AG04449 (cell line): ENCODE measurements around the gene GRB10.

ENCODE experiments used
- CTCF ChIA-PET: fragments of 350-600 bp; formaldehyde crosslinking; extraction: SDS; loops from one replicate; lab custom pipeline; 2021; ENCODE audit warnings: antibody characterized with exemption; lab: Yijun Ruan, JAX
- POLR2A ChIA-PET: fragments of 400-600, 350-600 bp; formaldehyde crosslinking; extraction: SDS; loops from one replicate; lab custom pipeline; 2020; ENCODE audit warnings: antibody characterized with exemption, inconsistent platforms; lab: Yijun Ruan, JAX
- DNase-seq: peaks from one replicate; pipeline ENCODE4 v3.0.0-alpha.2; 2010; ENCODE audit warnings: low read depth, low spot score
- H3K4me3 ChIP-seq: 2 replicates; pipeline ENCODE4 v1.5.1; 2011; ENCODE audit warnings: low read depth, mild to moderate bottlenecking, control low read depth, low read length
- TF ChIP-seq, protein P1 (sequence below): IDR thresholded peaks from one replicate; pipeline ENCODE4 v1.5.1; 2011; ENCODE audit warnings: mild to moderate bottlenecking, moderate library complexity, low read length, control low read depth, inconsistent platforms; ENCODE audit not compliant: insufficient read depth; ENCODE audit errors: missing control alignments

Gene GRB10

DNA sequence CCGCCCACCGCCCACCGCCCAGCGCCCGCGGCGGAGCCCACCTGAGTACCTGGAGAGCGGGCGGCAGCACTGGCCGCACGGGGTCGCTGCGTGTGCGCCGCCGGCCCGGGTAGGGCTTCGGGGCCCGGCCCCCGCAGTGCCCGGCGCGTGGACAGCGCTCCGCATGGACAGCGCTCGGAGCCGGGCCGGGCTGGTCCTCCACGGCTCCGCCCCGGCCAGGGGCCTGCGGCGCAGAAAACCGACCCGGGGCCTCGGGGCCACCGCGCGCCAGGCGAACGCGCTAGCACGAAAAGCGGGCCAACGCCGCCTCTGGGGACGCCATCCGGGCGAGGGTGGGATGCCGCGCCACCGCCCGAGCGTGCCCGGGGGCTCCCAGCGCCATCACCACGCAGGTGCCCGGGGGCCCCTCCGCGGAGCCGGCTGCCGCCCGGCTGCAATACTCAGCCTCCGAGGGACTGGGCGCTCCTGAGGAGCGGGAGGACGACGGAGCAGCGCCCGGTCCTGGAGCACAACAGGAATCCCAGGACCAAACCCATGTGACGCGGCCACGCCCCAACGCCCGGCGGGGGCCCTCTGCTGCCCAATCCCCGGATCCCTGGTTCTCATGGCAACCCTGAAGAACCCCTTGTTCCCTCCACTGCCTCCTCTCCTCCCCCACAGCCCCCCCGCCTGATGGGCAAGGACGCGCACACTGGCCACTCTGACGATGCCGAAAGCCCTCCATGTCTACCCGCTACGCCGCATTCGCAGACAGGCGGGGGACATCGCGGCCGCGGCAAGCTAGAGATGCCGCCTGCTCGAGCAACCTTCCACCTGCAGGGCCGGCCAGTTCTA is at the start of gene GRB10:
TSS of gene GRB10 (minus strand) at position 522 of the 834 bp plus-strand sequence. CDS start 50,574 bp downstream, outside the sequence.
- no peak for DNase-seq
- TF ChIP-seq, protein P1, sequence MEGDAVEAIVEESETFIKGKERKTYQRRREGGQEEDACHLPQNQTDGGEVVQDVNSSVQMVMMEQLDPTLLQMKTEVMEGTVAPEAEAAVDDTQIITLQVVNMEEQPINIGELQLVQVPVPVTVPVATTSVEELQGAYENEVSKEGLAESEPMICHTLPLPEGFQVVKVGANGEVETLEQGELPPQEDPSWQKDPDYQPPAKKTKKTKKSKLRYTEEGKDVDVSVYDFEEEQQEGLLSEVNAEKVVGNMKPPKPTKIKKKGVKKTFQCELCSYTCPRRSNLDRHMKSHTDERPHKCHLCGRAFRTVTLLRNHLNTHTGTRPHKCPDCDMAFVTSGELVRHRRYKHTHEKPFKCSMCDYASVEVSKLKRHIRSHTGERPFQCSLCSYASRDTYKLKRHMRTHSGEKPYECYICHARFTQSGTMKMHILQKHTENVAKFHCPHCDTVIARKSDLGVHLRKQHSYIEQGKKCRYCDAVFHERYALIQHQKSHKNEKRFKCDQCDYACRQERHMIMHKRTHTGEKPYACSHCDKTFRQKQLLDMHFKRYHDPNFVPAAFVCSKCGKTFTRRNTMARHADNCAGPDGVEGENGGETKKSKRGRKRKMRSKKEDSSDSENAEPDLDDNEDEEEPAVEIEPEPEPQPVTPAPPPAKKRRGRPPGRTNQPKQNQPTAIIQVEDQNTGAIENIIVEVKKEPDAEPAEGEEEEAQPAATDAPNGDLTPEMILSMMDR, result peak; percentile 34
- H3K4me3 ChIP-seq, result peak within 1 kb of the TSS; percentile 52
- ChIA-PET CTCF (interaction anchor here (0.7 to 1.0 kb wide), 2 partner anchors 11 to 125 kb away, joined by 3 read pairs; no protein-coding TSS in a partner anchor), POLR2A (no interaction called here)

DNA sequence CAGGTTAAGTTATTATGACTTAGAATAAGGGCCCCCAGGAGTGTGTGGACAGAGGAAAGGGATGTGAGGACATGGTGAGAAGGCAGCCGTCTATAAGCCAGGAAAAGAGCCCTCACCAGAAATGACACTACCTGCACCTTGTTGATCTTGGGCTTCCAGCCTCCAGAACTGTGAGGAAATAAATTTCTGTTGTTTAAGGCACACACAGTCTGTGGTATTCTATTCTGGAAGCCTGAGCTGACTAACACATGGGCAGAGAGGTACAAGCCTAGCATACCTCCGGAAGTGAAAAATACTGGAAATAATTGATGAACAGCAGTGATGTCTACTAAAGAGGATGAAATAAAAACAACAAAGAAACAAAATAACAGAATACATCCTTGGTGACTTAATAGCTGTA is 46.1 kb upstream of the GRB10 start:
- no peak for DNase-seq
- POLR2A ChIA-PET, result no interaction called here

DNA sequence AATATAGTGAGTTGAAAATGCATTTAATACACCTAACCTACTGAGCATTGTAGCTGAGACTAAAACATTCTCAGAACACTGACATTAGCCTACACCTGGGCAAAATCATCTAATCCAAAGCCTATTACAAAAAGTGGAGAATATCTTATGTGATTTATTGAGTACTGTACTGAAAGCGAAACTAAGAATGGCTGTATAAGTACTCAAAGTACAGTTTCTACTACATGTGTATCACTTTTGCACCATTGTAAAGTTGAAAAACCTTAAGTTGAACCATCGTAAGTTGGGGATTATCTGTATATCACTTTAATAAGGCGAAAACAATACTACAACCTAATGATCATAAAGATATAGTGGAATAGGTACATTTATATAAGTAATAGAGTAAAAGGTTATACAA is 45.4 kb upstream of the GRB10 start:
- TF ChIP-seq, protein P1, result no peak
- DNase-seq, result no peak
- H3K4me3 ChIP-seq, result no peak overlapping the region
- ChIA-PET CTCF (interaction anchor here (2.6 kb wide), 1 partner anchor 314 kb away, joined by 7 read pairs; no protein-coding TSS in a partner anchor), POLR2A (no interaction called here)

More for the DNA sequence above, 46.1 kb upstream of the GRB10 start:
- TF ChIP-seq, protein P1, result no peak
- H3K4me3 ChIP-seq, result no peak overlapping the region
- CTCF ChIA-PET, result interaction anchor here (1.0 kb wide), 1 partner anchor 9 kb away, joined by 4 read pairs; no protein-coding TSS in a partner anchor

DNA sequence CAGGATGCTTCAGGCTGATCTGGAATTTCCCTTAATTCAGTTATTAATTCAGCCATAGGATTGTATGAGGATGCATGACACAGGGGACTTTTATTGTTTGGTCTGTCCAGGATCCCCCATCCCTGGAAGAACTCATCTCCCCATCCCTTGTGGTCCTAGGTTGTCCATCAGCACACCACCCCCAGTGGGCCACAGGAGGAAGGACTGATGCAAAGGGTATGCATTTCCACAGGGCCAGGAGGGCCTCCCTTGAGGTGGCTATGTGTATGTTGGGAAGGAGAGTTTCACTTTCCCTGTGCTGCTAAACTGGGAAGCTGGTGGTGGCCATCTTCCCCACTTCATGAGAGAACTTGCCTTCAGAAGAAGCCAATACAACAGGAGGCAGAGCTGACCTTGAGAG is 44.6 kb upstream of the GRB10 start:
- no peak overlapping the region for H3K4me3 ChIP-seq
- POLR2A ChIA-PET, result interaction anchor here (0.6 kb wide), 1 partner anchor 203 kb away, joined by 3 read pairs; no protein-coding TSS in a partner anchor
- DNase-seq, result no peak
- TF ChIP-seq, protein P1, result no peak
- CTCF ChIA-PET, result interaction anchor here (1.2 to 2.6 kb wide), 2 partner anchors 14 to 314 kb away, joined by 3 to 7 read pairs; no protein-coding TSS in a partner anchor

DNA sequence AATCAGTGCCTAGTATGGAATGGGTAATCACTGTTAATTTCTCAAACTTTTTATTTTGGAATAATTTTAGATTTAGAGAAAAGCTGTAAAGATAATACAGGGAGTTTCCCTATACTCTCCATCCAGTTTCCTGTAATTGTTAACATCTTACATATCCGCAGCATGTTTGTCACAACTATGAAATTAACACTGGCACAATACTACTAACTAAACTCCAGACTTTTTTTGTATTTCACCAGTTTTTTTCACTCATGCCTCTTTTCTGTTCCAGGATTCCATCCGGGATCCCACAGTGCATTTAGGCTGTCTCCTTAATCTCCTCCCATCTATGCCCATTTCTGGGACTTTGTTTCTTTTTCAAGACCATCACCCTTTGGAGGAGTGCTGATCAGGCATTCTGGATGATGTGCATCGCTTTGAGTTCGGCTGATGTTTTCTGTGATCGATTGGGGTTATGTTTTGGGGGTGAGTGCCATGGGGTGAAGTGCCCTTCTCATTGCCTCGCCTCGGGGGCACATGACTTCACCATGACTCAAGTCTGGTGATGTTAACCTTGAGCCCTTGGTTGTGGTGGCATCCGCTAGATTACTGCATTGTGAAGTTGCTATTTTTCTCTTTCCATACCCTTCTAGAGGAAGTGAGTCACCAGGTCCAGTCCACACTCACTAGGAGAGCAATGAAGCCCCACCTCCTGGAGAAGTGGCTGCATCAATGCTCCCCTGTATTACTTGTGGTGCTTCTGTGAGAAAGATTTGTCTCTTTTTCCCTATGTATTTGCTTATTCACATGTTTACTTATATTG is 43.9 kb upstream of the GRB10 start:
- no peak for DNase-seq
- POLR2A ChIA-PET, result no interaction called here
- H3K4me3 ChIP-seq, result no peak overlapping the region
- CTCF ChIA-PET, result interaction anchor here (1.1 to 2.6 kb wide), 3 partner anchors 14 to 315 kb away, joined by 3 to 7 read pairs (median 3); no protein-coding TSS in a partner anchor
- TF ChIP-seq, protein P1, result peak; percentile 10
